Iris pigment epithelial cell (primary cell): ENCODE data around the gene ILDR1.
"Not testable (repeated sequence)": the region's sequence is repeated elsewhere in the genome, so short reads cannot be mapped to it uniquely, and the experiment has no call there.

Experiments used
- DNase-seq: peaks from one replicate; pipeline ENCODE4 v3.0.0-alpha.2; 2011; ENCODE audit warnings: low read depth

Gene ILDR1

GRCh38 chr3:121942116-121942786 is 79.8 kb downstream of the ILDR1 start:
- peak; percentile 21 for DNase-seq

GRCh38 chr3:121941592-121941991 is 80.5 kb downstream of the ILDR1 start:
- DNase-seq: no peak

- not testable (repeated sequence) for DNase-seq
Observed at GRCh38 chr3:121938141-121938855, 83.7 kb downstream of the ILDR1 start.
